Activated CD8-positive, alpha-beta memory T cell treated with anti-CD3 and anti-CD28 coated beads for 1 hour (primary cell): Measurements from ENCODE around the gene NME3.

Source experiments
- DNase-seq, 2 donors: peaks; one replicate each; pipeline ENCODE4 v3.0.0-alpha.2; 2020; ENCODE audit warnings: low read depth in 1 of 2; ENCODE audit errors: extremely low read depth in 1 of 2

NME3 gene

DNA sequence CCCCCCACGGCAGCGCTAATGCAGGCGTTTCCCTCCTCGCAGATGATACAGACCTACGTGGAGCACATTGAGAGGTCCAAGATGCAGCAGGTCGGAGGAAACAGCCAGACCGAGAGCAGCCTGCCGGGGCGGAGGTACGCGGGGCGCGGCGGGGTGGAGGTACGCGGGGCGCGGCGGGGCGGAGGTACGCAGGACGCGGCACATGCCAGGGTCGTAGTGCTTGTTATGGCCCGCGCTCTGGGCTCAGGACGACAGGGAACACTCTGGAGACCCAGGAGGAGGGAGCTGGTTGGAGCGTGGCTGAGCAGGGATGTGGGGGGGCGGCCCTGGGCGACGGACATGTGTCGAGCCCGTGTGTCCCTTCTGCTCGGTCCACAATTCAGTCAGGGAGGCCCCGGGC, 41.9 kb downstream of the NME3 start:
- DNase-seq, result no peak

- no peak for DNase-seq
These were observed 42.3 kb downstream of the NME3 start for GRCh38 chr16:1729026-1729425.

DNA sequence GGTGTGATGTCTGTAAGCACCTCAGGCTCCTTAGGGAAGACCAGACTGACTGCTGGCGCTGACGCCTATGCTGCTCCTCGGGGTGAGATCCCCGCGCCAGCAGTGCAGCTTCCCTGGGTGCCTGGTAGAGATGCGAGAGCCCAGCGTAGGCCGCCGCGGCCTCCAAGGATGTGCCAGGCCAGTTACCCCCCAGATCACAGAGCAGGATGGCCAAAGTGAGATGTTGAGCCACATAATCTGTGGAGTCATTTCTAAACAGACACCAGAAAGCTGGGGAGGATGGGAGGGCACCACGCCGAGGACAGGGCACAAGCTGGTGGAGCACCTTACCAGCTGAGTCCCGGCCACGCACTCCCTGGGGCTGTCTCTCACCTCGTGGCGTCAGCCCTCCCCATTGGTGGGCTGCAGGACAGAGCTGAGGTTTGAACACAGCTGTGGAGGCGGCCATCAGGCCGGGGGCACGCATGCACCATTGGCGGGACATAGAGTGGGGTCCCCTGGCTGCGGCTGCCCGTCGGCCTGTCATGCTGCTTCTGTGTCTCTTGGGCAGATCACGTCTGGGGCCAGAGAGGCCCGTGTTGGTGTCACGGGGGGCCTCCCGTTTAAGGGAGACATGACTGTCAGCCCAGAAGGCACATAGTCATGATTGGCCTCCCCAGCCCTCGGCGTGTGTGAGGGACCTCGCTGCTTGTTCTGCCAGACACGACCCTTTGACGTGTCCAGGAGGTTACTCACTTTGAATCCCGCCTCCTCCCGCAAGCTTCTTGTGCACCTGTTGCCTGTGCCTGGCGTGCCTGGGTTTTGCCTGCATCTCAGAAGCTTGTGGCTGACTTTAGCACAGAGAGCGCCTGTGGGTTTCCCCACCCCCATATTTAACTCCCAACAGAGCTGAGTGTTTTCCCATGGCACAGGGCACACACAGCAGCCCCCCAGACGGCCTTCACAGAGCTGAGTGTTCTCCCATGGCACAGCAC, 43.4 kb downstream of the NME3 start:
- no peak for DNase-seq

DNA sequence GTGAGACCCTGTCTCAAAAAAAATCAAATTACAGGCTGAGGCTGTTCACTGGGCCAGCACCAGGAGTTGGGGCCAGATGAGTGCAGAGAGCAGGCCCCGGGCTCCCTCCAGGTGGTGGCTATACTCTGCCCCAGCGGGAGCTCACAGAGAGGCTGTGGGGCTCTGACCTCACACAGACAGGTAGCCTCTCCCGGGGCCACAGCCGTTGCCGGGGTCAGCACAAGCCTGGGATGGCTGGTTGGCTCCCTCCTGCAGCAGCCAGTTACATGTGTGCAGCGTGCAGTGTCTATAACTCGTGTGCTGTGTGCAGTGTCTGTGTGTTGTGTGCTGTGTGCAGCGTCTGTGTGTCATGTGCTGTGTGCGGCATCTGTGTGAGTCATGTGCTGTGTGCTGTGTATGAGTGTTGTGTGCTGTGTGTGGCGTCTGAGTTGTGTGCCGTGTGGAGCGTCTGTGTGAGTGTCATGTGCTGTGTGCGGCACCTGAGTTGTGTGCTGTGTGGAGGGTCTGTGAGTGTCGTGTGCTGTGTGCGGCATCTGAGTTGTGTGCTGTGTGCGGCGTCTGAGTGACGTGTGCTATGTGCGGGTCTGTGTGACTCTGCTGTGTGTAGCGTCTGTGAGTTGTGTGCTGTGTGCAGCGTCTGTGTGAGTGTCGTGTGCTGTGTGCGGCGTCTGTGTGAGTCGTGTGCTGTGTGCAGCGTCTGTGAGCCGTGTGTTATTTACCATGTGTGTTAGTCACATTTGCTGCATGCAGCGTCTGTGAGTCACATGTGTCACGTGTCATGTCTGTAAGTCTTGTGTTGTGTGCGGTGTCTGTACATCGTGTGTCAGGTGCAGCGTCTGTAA, 44.5 kb downstream of the NME3 start:
- DNase-seq, result no peak

DNA sequence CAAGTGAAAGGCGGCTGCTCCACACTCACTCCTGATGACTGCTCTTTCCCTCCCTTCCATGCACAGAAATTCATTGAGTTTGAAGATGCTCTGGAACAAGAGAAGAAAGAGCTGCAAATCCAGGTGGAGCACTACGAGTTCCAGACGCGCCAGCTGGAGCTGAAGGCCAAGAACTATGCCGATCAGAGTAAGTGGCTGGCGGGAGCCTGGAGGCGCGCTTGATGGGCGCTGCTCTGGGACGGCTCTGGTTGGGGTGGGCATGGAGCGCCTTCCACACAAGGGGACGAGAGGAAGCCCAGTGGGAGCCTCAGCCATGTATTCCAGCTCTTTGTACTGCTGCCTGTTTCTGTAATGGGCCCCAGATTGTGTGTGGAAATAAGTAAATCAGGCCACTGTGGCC, 46.9 kb downstream of the NME3 start:
- DNase-seq, result no peak

GRCh38 chr16:1723450-1724147, 47.7 kb downstream of the NME3 start:
- no peak for DNase-seq

GRCh38 chr16:1721372-1721771, 50.0 kb downstream of the NME3 start:
- no peak for DNase-seq
